SK-N-SH (cell line): ENCODE measurements around the gene CD300LF. TPM values are rescaled to one million over a fixed set of nuclear protein-coding genes. Genes with fewer than 3 reads are reported as not detected.

Experiments used
- CTCF ChIA-PET: fragments of 300-600, 350-600 bp; formaldehyde crosslinking; extraction: SDS; loops from one replicate; lab custom pipeline; 2021; lab: Yijun Ruan, JAX
- POLR2A ChIA-PET: fragments of 350-600 bp; sonication (Branson Sonifier 250); formaldehyde crosslinking; extraction: SDS; loops from one replicate; lab custom pipeline; 2020; ENCODE audit warnings: antibody characterized with exemption, inconsistent platforms; lab: Yijun Ruan, JAX
- DNase-seq: peaks from one replicate; pipeline ENCODE4 v3.0.0; 2012
- H2AFZ ChIP-seq: fragments of 200-600 bp; sonication (generic); 2 replicates; pipeline ENCODE4 v1.8.1; 2016; ENCODE audit warnings: antibody characterized with exemption, mild to moderate bottlenecking, low read depth
- H3F3A ChIP-seq: fragments of 200-600 bp; sonication (generic); replicated peaks from 2 replicates; pipeline ENCODE3; 2016; ENCODE audit warnings: antibody characterized with exemption, mild to moderate bottlenecking; ENCODE audit not compliant: insufficient read depth
- H3K27ac ChIP-seq, 2 experiments: fragments of 200-500 bp in 1 of 2; fragments of 200-600 bp in 1 of 2; sonication (Bioruptor generic) in 1 of 2; sonication (generic), shearing (Covaris generic) in 1 of 2; 2 replicates each; pipeline versions ENCODE4 v1.5.1 to v1.6.1; 2014 to 2016; ENCODE audit warnings: low read depth in 2 of 2, inconsistent platforms in 1 of 2, low read length in 1 of 2, mild to moderate bottlenecking in 1 of 2, mixed read lengths in 1 of 2
- H3K27me3 ChIP-seq: fragments of 200-600 bp; sonication (generic), shearing (Covaris generic); 2 replicates; pipeline ENCODE4 v1.6.1; 2016; ENCODE audit warnings: mixed run types; ENCODE audit not compliant: insufficient read depth
- H3K36me3 ChIP-seq, 2 experiments: fragments of 200-500 bp in 1 of 2; fragments of 200-600 bp in 1 of 2; sonication (Bioruptor generic) in 1 of 2; sonication (generic) in 1 of 2; replicated peaks in 1 of 2; 2 replicates each; pipeline versions ENCODE3 to v1.5.1; 2014 to 2016; ENCODE audit warnings: low read length in 1 of 2, mild to moderate bottlenecking in 1 of 2; ENCODE audit not compliant: insufficient read depth in 2 of 2, control insufficient read depth in 1 of 2
- H3K4me1 ChIP-seq, 2 experiments: fragments of 200-500 bp in 1 of 2; fragments of 200-600 bp in 1 of 2; sonication (Bioruptor generic) in 1 of 2; sonication (generic), shearing (Covaris generic) in 1 of 2; 2 replicates each; pipeline versions ENCODE4 v1.5.1 to v1.6.1; 2014 to 2016; ENCODE audit warnings: low read depth in 1 of 2, low read length in 1 of 2, mixed run types in 1 of 2; ENCODE audit not compliant: insufficient read depth in 2 of 2, control insufficient read depth in 1 of 2
- H3K4me2 ChIP-seq: fragments of 200-600 bp; sonication (generic), shearing (Covaris generic); 2 replicates; pipeline ENCODE4 v1.6.1; 2017; ENCODE audit warnings: mixed run types
- H3K4me3 ChIP-seq, 2 experiments: fragments of 200-500 bp in 1 of 2; fragments of 200-600 bp in 1 of 2; sonication (Bioruptor generic) in 1 of 2; sonication (generic), shearing (Covaris generic) in 1 of 2; 2 replicates each; pipeline versions ENCODE4 v1.5.1 to v1.8.1; 2014 to 2016; ENCODE audit warnings: low read depth in 2 of 2, inconsistent platforms in 1 of 2, low read length in 1 of 2, mild to moderate bottlenecking in 1 of 2, mixed read lengths in 1 of 2, moderate library complexity in 1 of 2
- H3K79me2 ChIP-seq: fragments of 200-600 bp; sonication (generic); 2 replicates; pipeline ENCODE4 v1.8.1; 2017; ENCODE audit warnings: mild to moderate bottlenecking; ENCODE audit not compliant: insufficient read depth
- H3K9ac ChIP-seq: fragments of 200-600 bp; sonication (generic); 2 replicates; pipeline ENCODE4 v1.6.1; 2017; ENCODE audit warnings: mixed run types
- H3K9me2 ChIP-seq: fragments of 200-600 bp; sonication (generic); 2 replicates; pipeline ENCODE4 v1.6.1; 2017; ENCODE audit warnings: mixed run types
- H3K9me3 ChIP-seq: fragments of 200-600 bp; sonication (generic); 2 replicates; pipeline ENCODE4 v1.6.1; 2017; ENCODE audit warnings: mixed run types, mild to moderate bottlenecking, moderate library complexity
- H4K20me1 ChIP-seq: fragments of 200-600 bp; sonication (generic); 2 replicates; pipeline ENCODE4 v1.6.1; 2017; ENCODE audit warnings: mild to moderate bottlenecking, mixed run types; ENCODE audit not compliant: insufficient read depth
- CHD2 ChIP-seq: fragments of 150-350 bp; IDR thresholded peaks from 2 replicates; pipeline ENCODE4 v1.6.1; 2018; ENCODE audit warnings: low read length; ENCODE audit not compliant: partially characterized antibody
- CTCF ChIP-seq: fragments of 200-600 bp; sonication (generic); IDR thresholded peaks from 2 replicates; pipeline ENCODE4 v1.6.1; 2017; ENCODE audit warnings: antibody characterized with exemption, mild to moderate bottlenecking, moderate library complexity
- EZH2phosphoT487 ChIP-seq: fragments of 200-600 bp; sonication (generic); IDR thresholded peaks from 2 replicates; pipeline ENCODE4 v1.6.1; 2017; ENCODE audit warnings: low read depth, mixed run types, mild to moderate bottlenecking, antibody characterized with exemption, moderate library complexity, borderline replicate concordance
- FOXJ3 ChIP-seq: sonication (generic); formaldehyde crosslinking; IDR thresholded peaks from 2 replicates; pipeline ENCODE4 v1.5.1; 2020; ENCODE audit warnings: mild to moderate bottlenecking, missing genetic modification reagents
- GATA2 ChIP-seq: sonication (generic); formaldehyde crosslinking; IDR thresholded peaks from 2 replicates; pipeline ENCODE4 v1.5.0; 2020; ENCODE audit warnings: mild to moderate bottlenecking, missing genetic modification reagents
- PBX3 ChIP-seq: IDR thresholded peaks from 2 replicates; pipeline ENCODE4; 2012
- SIN3A ChIP-seq: IDR thresholded peaks from 2 replicates; pipeline ENCODE4 v1.6.1; 2012; ENCODE audit warnings: low read depth, mild to moderate bottlenecking, low read length, moderate library complexity, borderline replicate concordance
- TAF1 ChIP-seq: IDR thresholded peaks from 2 replicates; pipeline ENCODE4 v1.6.1; 2012; ENCODE audit warnings: low read depth, mild to moderate bottlenecking, low read length, moderate library complexity, borderline replicate concordance
- TEAD4 ChIP-seq: IDR thresholded peaks from 2 replicates; pipeline ENCODE4 v1.4.0; 2012; ENCODE audit warnings: mild to moderate bottlenecking, borderline replicate concordance; ENCODE audit not compliant: insufficient read depth
- USF1 ChIP-seq: IDR thresholded peaks from 2 replicates; pipeline ENCODE4 v1.4.0; 2012; ENCODE audit warnings: low read depth, borderline replicate concordance
- USF2 ChIP-seq: fragments of 150-350 bp; IDR thresholded peaks from 2 replicates; pipeline ENCODE4 v1.6.1; 2017; ENCODE audit warnings: antibody characterized with exemption, low read length, low read depth, borderline replicate concordance
- ZBTB33 ChIP-seq: IDR thresholded peaks from 2 replicates; pipeline ENCODE4 v1.4.0; 2012; ENCODE audit warnings: low read depth, borderline replicate concordance
- WGBS: methylation state at CpG from one replicate; pipeline ENCODE4 v1.1.6; 2017; ENCODE audit warnings: low lambda C conversion rate; 5-methylcytosine and 5-hydroxymethylcytosine counted together
- polyA plus RNA-seq, 3 experiments: library from polyadenylated mRNA; depleted of rRNA; stranded (reverse); fragments of >200 nt; gene quantifications; 2 replicates each; pipeline ENCODE4 v1.2.3, GENCODE V29; 2012

The CD300LF gene
- polyA plus RNA-seq, 1 of the 3 experiments (the other 2 are of a cell fraction): not detected

- Histone ChIP-seq H3F3A (peaks cover 4% of the 10 kb centered on the region), H3K4me2 (peak overlapping the region; percentile 64), H3K27me3 (no peaks in the 10 kb centered on the region), H3K9me2 (no peaks in the 10 kb centered on the region), H3K4me1 (peaks cover 45 to 68% of the 10 kb centered on the region in 2 experiments; a peak in 3 of 4 replicates), H3K9ac (no peak overlapping the region), H3K79me2 (peaks cover 14% of the 10 kb centered on the region; the same call in 1 of the 2 replicates), H3K36me3 (no peaks in the 10 kb centered on the region), H3K4me3 (no peak overlapping the region), H3K27ac (peak overlapping the region in 1 of 2 experiments; percentile 94; a peak in 2 of 4 replicates), H2AFZ (no peak overlapping the region), H4K20me1 (no peaks in the 10 kb centered on the region), H3K9me3 (no peaks in the 10 kb centered on the region)
- TF ChIP-seq GATA2 (CRISPR knock-in tag) (no peak), PBX3 (no peak), TEAD4 (no peak), CHD2 (no peak), USF1 (no peak), SIN3A (no peak), CTCF (no peak), EZH2phosphoT487 (no peak)
- DNase-seq: peak; percentile 38
- WGBS: 88% methylated on average over 5 of the region's 9 CpGs
- POLR2A ChIA-PET: interaction anchor here (2.1 to 2.9 kb wide), 3 partner anchors 10 to 17 kb away, joined by 9 to 19 read pairs (median 17); partner anchors contain the start of gene NAT9
- CTCF ChIA-PET: interaction anchor here (0.9 to 48.0 kb wide), 8 partner anchors 5 to 193 kb away, joined by 3 to 1361 read pairs (median 12); partner anchors contain the start of genes GRIN2C, NAT9, NHERF1 and RAB37
Observed at GRCh38 chr17:74759243-74759801, 46.6 kb upstream of the CD300LF start.

GRCh38 chr17:74758848-74759168 is 46.1 kb upstream of the CD300LF start:
- Histone ChIP-seq H3K9me3 (no peaks in the 10 kb centered on the region), H4K20me1 (no peaks in the 10 kb centered on the region), H3K27ac (peak overlapping the region in 1 of 2 experiments; percentile 94; a peak in 2 of 4 replicates), H3K79me2 (peaks cover 14% of the 10 kb centered on the region; the same call in 1 of the 2 replicates), H3K9me2 (no peaks in the 10 kb centered on the region), H3K36me3 (no peaks in the 10 kb centered on the region), H3K4me3 (no peak overlapping the region), H3K4me2 (peak overlapping the region; percentile 64), H3K9ac (no peak overlapping the region), H3K27me3 (no peaks in the 10 kb centered on the region), H3F3A (peaks cover 4% of the 10 kb centered on the region), H2AFZ (no peak overlapping the region), H3K4me1 (peaks cover 45 to 63% of the 10 kb centered on the region in 2 experiments; a peak in 3 of 4 replicates)
- ChIA-PET POLR2A (interaction anchor here (0.6 to 2.9 kb wide), 3 partner anchors 9 to 393 kb away, joined by 3 to 19 read pairs (median 17); partner anchors contain the start of gene NAT9), CTCF (interaction anchor here (0.9 to 48.0 kb wide), 7 partner anchors 4 to 192 kb away, joined by 4 to 1361 read pairs (median 15); partner anchors contain the start of genes GRIN2C, NAT9, NHERF1 and RAB37)
- WGBS: 100% methylated on average over 2 of the region's 2 CpGs
- DNase-seq: peak; percentile 57
- TF ChIP-seq EZH2phosphoT487: no peak
- TF ChIP-seq SIN3A: no peak
- no peak for TF ChIP-seq TAF1
- no peak for TF ChIP-seq ZBTB33
- TF ChIP-seq FOXJ3: no peak
- peak; percentile 46 for TF ChIP-seq PBX3
- TF ChIP-seq CTCF: no peak
- no peak for TF ChIP-seq GATA2 (CRISPR knock-in tag)
- no peak for TF ChIP-seq USF2
